Left ventricle myocardium inferior (tissue), 1 donor: ENCODE measurements around the gene BTBD19. TPM values are rescaled to one million over a fixed set of nuclear protein-coding genes. Genes with fewer than 3 reads are reported as not detected.

Experiments used
- DNase-seq: peaks from one replicate; pipeline ENCODE4 v3.0.0-alpha.2; 2020
- H3K27ac ChIP-seq: fragments of 200-600 bp; replicated peaks from 2 replicates; pipeline ENCODE4 v1.8.0; 2021
- H3K27me3 ChIP-seq: fragments of 200-600 bp; 2 replicates; pipeline ENCODE4 v1.8.0; 2021; ENCODE audit warnings: low read depth
- H3K36me3 ChIP-seq: fragments of 200-600 bp; 2 replicates; pipeline ENCODE4 v1.8.0; 2021
- H3K4me1 ChIP-seq: fragments of 200-600 bp; 2 replicates; pipeline ENCODE4 v1.8.0; 2021
- H3K4me3 ChIP-seq: fragments of 200-600 bp; 2 replicates; pipeline ENCODE4 v1.8.0; 2021; ENCODE audit warnings: mild to moderate bottlenecking, moderate library complexity
- H3K9me3 ChIP-seq: fragments of 200-600 bp; replicated peaks from 2 replicates; pipeline ENCODE4 v1.8.0; 2021
- CTCF ChIP-seq: fragments of 200-600 bp; IDR thresholded peaks from 2 replicates; pipeline ENCODE4 v1.8.0; 2021; ENCODE audit warnings: antibody characterized with exemption, mild to moderate bottlenecking, borderline replicate concordance
- intact Hi-C: fragments of 100-400 bp; cut with micrococcal nuclease; formaldehyde crosslinking; loops from one replicate; pipeline ENCODE4 v1.11.0; 2022
- total RNA-seq: library from RNA; stranded (reverse); fragmentation: NEBNext Ultra II Directional; extraction: Animal tissue kit (Norgen Biotek cat#: 25700); gene quantifications from one replicate; pipeline ENCODE4 v1.2.1, GENCODE V29; 2021
- donor health status: DM: no; HTN: yes; CAD: no; lungs with severe emphysema.

The BTBD19 gene
- total RNA-seq, 1 donor from 2014 or later, result 3.5 TPM

- Histone ChIP-seq H3K27ac (no peak overlapping the region), H3K36me3 (no peaks in the 10 kb centered on the region), H3K9me3 (no peaks in the 10 kb centered on the region), H3K27me3 (no peaks in the 10 kb centered on the region), H3K4me3 (no peak overlapping the region), H3K4me1 (peaks cover 7% of the 10 kb centered on the region)
- intact Hi-C loops, result no loop called here
- no peak for DNase-seq
- no peak for TF ChIP-seq CTCF
Observed at GRCh38 chr1:44829506-44830384, 21.4 kb downstream of the BTBD19 start.

GRCh38 chr1:44830900-44831304, 22.6 kb downstream of the BTBD19 start:
- Histone ChIP-seq H3K4me3 (no peak overlapping the region), H3K4me1 (peaks cover 10% of the 10 kb centered on the region), H3K27me3 (no peaks in the 10 kb centered on the region), H3K9me3 (no peaks in the 10 kb centered on the region), H3K36me3 (no peaks in the 10 kb centered on the region), H3K27ac (no peak overlapping the region)
- no peak for TF ChIP-seq CTCF
- no peak for DNase-seq
- intact Hi-C loops, result no loop called here

GRCh38 chr1:44831516-44831915, 23.2 kb downstream of the BTBD19 start:
- intact Hi-C loops, result no loop called here
- Histone ChIP-seq H3K9me3 (no peaks in the 10 kb centered on the region), H3K27me3 (no peaks in the 10 kb centered on the region), H3K4me3 (no peak overlapping the region), H3K36me3 (no peaks in the 10 kb centered on the region), H3K4me1 (peaks cover 9% of the 10 kb centered on the region), H3K27ac (no peak overlapping the region)
- no peak for DNase-seq
- no peak for TF ChIP-seq CTCF

GRCh38 chr1:44832056-44832705, 23.9 kb downstream of the BTBD19 start:
- intact Hi-C loops, result no loop called here
- no peaks in the 10 kb centered on the region for H3K27me3 ChIP-seq
- no peak for DNase-seq
- H3K27ac ChIP-seq, result no peak overlapping the region
- peaks cover 8% of the 10 kb centered on the region for H3K4me1 ChIP-seq
- H3K9me3 ChIP-seq, result no peaks in the 10 kb centered on the region
- H3K4me3 ChIP-seq, result no peak overlapping the region
- no peak for TF ChIP-seq CTCF
- H3K36me3 ChIP-seq, result no peaks in the 10 kb centered on the region

GRCh38 chr1:44834328-44834727, 26.0 kb downstream of the BTBD19 start:
- TF ChIP-seq CTCF, result no peak
- H3K4me1 ChIP-seq, result peaks cover 8% of the 10 kb centered on the region
- no peaks in the 10 kb centered on the region for H3K9me3 ChIP-seq
- no peak overlapping the region for H3K4me3 ChIP-seq
- no peaks in the 10 kb centered on the region for H3K27me3 ChIP-seq
- no peak overlapping the region for H3K27ac ChIP-seq
- intact Hi-C loops, result no loop called here
- no peak for DNase-seq
- no peaks in the 10 kb centered on the region for H3K36me3 ChIP-seq
